Measurements from ENCODE around the gene EIF6.

EIF6 gene

GRCh38 chr20:35327074-35327976 lies 42.8 kb upstream of the EIF6 start:
- CTCF ChIA-PET: interaction anchor here (0.7 to 0.9 kb wide), 2 partner anchors 19 to 20 kb away, joined by 3 read pairs; no protein-coding TSS in a partner anchor
- POLR2A ChIA-PET: no interaction called here
- DNase-seq (ENCODE audit: extremely low spot score): no peak

GRCh38 chr20:35326740-35327073 lies 42.1 kb upstream of the EIF6 start:
- POLR2A ChIA-PET: no interaction called here
- no peak for TF ChIP-seq CTCF (IDR thresholded peaks at IDR 0.05; ENCODE audit: control extremely low read depth, extremely low read depth, low read depth, missing control alignments)
- CTCF ChIA-PET: interaction anchor here (0.7 to 0.9 kb wide), 2 partner anchors 19 to 20 kb away, joined by 3 read pairs; no protein-coding TSS in a partner anchor

More at GRCh38 chr20:35327074-35327976, 42.8 kb upstream of the EIF6 start:
- TF ChIP-seq CTCF (IDR thresholded peaks at IDR 0.05; ENCODE audit: control extremely low read depth, extremely low read depth, low read depth, missing control alignments): no peak

GRCh38 chr20:35326021-35326739 lies 41.6 kb upstream of the EIF6 start:
- CTCF ChIA-PET: interaction anchor here (0.9 kb wide), 1 partner anchor 19 kb away, joined by 3 read pairs; no protein-coding TSS in a partner anchor
- TF ChIP-seq CTCF (IDR thresholded peaks at IDR 0.05; ENCODE audit: control extremely low read depth, extremely low read depth, low read depth, missing control alignments): no peak
- POLR2A ChIA-PET: no interaction called here
- peak; percentile 38 for DNase-seq (ENCODE audit: extremely low spot score)

More at GRCh38 chr20:35326740-35327073, 42.1 kb upstream of the EIF6 start:
- DNase-seq (ENCODE audit: extremely low spot score): no peak

GRCh38 chr20:35325401-35325800 lies 40.8 kb upstream of the EIF6 start:
- CTCF ChIA-PET: no interaction called here
- DNase-seq (ENCODE audit: extremely low spot score): no peak

GRCh38 chr20:35320396-35321126 lies 36.0 kb upstream of the EIF6 start:
- ChIA-PET POLR2A (no interaction called here), CTCF (interaction anchor here (1.2 to 8.9 kb wide), 5 partner anchors 9 to 53 kb away, joined by 3 to 101 read pairs (median 8); no protein-coding TSS in a partner anchor)
- DNase-seq (ENCODE audit: extremely low spot score): no peak
- TF ChIP-seq CTCF (IDR thresholded peaks at IDR 0.05; ENCODE audit: control extremely low read depth, extremely low read depth, low read depth, missing control alignments): no peak

More at GRCh38 chr20:35325401-35325800, 40.8 kb upstream of the EIF6 start:
- POLR2A ChIA-PET: no interaction called here
- no peak for TF ChIP-seq CTCF (IDR thresholded peaks at IDR 0.05; ENCODE audit: control extremely low read depth, extremely low read depth, low read depth, missing control alignments)

- ChIA-PET CTCF (interaction anchor here (5.0 to 8.9 kb wide), 2 partner anchors 10 to 13 kb away, joined by 18 to 101 read pairs; no protein-coding TSS in a partner anchor), POLR2A (no interaction called here)
- no peak for TF ChIP-seq CTCF (IDR thresholded peaks at IDR 0.05; ENCODE audit: control extremely low read depth, extremely low read depth, low read depth, missing control alignments)
- DNase-seq (ENCODE audit: extremely low spot score): no peak
These were observed 35.3 kb upstream of the EIF6 start for GRCh38 chr20:35319871-35320197.

Measured in GM10248 (cell line).